ENCODE measurements around the gene A3GALT2.
A peak's percentile ranks its signal among the peaks of the same experiment; 100 is the strongest.

The A3GALT2 gene

DNA sequence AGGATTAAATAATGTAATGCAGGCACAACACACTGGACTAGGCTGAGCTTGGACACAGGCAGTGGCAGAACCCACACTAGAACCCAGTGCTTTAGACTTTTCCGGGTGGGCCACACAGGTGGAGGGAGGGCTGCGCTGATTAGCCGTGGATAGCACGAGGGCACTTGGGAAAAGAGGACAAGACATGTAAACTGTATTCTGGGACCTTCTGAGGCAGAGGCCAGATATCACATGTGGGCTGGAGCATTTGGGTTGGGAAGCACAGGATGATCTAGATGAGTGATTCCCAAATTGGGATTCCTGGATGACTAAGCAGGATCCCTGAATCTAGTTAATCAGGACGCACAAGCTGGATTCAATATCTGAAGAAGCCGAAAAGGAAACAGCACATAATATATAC, 20.3 kb upstream of the A3GALT2 start:
- DNase-seq (ENCODE audit: low spot score) = peak; percentile 73
- TF ChIP-seq, protein P1, sequence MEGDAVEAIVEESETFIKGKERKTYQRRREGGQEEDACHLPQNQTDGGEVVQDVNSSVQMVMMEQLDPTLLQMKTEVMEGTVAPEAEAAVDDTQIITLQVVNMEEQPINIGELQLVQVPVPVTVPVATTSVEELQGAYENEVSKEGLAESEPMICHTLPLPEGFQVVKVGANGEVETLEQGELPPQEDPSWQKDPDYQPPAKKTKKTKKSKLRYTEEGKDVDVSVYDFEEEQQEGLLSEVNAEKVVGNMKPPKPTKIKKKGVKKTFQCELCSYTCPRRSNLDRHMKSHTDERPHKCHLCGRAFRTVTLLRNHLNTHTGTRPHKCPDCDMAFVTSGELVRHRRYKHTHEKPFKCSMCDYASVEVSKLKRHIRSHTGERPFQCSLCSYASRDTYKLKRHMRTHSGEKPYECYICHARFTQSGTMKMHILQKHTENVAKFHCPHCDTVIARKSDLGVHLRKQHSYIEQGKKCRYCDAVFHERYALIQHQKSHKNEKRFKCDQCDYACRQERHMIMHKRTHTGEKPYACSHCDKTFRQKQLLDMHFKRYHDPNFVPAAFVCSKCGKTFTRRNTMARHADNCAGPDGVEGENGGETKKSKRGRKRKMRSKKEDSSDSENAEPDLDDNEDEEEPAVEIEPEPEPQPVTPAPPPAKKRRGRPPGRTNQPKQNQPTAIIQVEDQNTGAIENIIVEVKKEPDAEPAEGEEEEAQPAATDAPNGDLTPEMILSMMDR (IDR thresholded peaks at IDR 0.05) = no peak
- Histone ChIP-seq H3K27ac (peak overlapping the region; percentile 97 to 99), H3K4me3 (peak overlapping the region; percentile 64)

GRCh38 chr1:33339413-33339812, 18.5 kb upstream of the A3GALT2 start:
- Histone ChIP-seq H3K27ac (peak overlapping the region; percentile 97 to 99), H3K4me3 (peak overlapping the region; percentile 64)
- TF ChIP-seq, protein P1 (IDR thresholded peaks at IDR 0.05) = no peak
- DNase-seq (ENCODE audit: low spot score) = peak; percentile 80

GRCh38 chr1:33338440-33339211, 17.7 kb upstream of the A3GALT2 start:
- TF ChIP-seq, protein P1 (IDR thresholded peaks at IDR 0.05) = no peak
- H3K4me3 ChIP-seq = peak overlapping the region; percentile 64
- H3K27ac ChIP-seq = peak overlapping the region; percentile 97 to 99
- peak; percentile 93 for DNase-seq (ENCODE audit: low spot score)

- H3K4me3 ChIP-seq = peak overlapping the region; percentile 64
These were observed 17.1 kb upstream of the A3GALT2 start for GRCh38 chr1:33338048-33338439.

GRCh38 chr1:33337441-33337840, 16.5 kb upstream of the A3GALT2 start:
- TF ChIP-seq, protein P1 (IDR thresholded peaks at IDR 0.05) = no peak
- Histone ChIP-seq H3K27ac (peak overlapping the region; percentile 97 to 99), H3K4me3 (peak overlapping the region; percentile 64)
- peak; percentile 45 for DNase-seq (ENCODE audit: low spot score)

More at GRCh38 chr1:33338048-33338439, 17.1 kb upstream of the A3GALT2 start:
- TF ChIP-seq, protein P1 (IDR thresholded peaks at IDR 0.05) = no peak
- DNase-seq (ENCODE audit: low spot score) = peak; percentile 64
- peak overlapping the region; percentile 97 to 99 for H3K27ac ChIP-seq

DNA sequence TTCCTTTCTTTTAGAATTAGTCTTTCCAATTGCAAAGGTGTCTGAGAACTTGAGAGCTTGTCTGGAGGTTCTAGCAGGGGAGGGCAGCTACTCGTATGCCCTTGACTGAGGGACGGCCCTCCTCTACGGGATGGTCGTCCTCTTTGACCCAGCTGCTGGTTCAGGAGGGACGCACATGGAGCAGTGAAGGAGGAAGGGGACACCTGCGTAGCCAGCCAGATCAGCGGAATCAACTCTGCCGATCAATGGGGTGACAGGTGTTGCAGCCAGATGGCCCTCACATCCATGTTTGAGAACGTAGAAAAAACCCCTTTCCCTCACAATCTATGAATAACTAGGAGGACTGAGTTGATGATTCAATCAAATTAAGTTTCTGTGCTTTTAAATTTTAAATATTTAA, 15.7 kb upstream of the A3GALT2 start:
- H3K4me3 ChIP-seq = peak overlapping the region; percentile 7
- peak; percentile 59 for DNase-seq (ENCODE audit: low spot score)
- TF ChIP-seq, protein P1 (IDR thresholded peaks at IDR 0.05) = no peak
- H3K27ac ChIP-seq = peak overlapping the region; percentile 76 to 80

GRCh38 chr1:33335020-33335419, 14.1 kb upstream of the A3GALT2 start:
- no peak for DNase-seq (ENCODE audit: low spot score)
- TF ChIP-seq, protein P1 (IDR thresholded peaks at IDR 0.05) = no peak
- Histone ChIP-seq H3K4me3 (peak overlapping the region; percentile 57), H3K27ac (peak overlapping the region; percentile 76 to 80)
